OCI-LY7 (cell line): Measurements from ENCODE around the gene PHF19. TPM values are rescaled to one million over a fixed set of nuclear protein-coding genes. Genes with fewer than 3 reads are reported as not detected.

Source experiments
- BruUV-seq: library from RNA; stranded (reverse); fragments of 400-500 nt; replicated peaks from 2 replicates; lab custom pipeline; 2021; lab: Mats Ljungman, UMichigan
- CTCF ChIA-PET: fragments of 300-600 bp; sonication (Branson Sonifier 250); formaldehyde crosslinking; loops from one replicate; lab custom pipeline; 2022; ENCODE audit warnings: antibody characterized with exemption; ENCODE audit not compliant: unreplicated experiment; lab: Charles Lee
- POLR2A ChIA-PET: fragments of 300-600 bp; sonication (Branson Sonifier 250); formaldehyde crosslinking; loops from one replicate; lab custom pipeline; 2022; ENCODE audit warnings: antibody characterized with exemption; lab: Charles Lee
- DNase-seq: peaks from one replicate; pipeline ENCODE4 v3.0.0-alpha.2; 2015; ENCODE audit warnings: low spot score
- H2AFZ ChIP-seq: fragments of 200-600 bp; sonication (generic), shearing (Covaris generic); 2 replicates; pipeline ENCODE4 v1.6.1; 2014; ENCODE audit warnings: mild to moderate bottlenecking, antibody characterized with exemption, low read length, moderate library complexity
- H3K27ac ChIP-seq: fragments of 200-600 bp; sonication (generic); 2 replicates; pipeline ENCODE4 v1.5.1; 2014; ENCODE audit warnings: mixed run types, low read depth, mild to moderate bottlenecking, moderate library complexity, low read length, inconsistent platforms; ENCODE audit not compliant: poor library complexity, severe bottlenecking
- H3K36me3 ChIP-seq: fragments of 200-600 bp; sonication (generic); 2 replicates; pipeline ENCODE4 v1.6.1; 2014; ENCODE audit warnings: mild to moderate bottlenecking, antibody characterized with exemption, low read length, moderate library complexity, mixed read lengths; ENCODE audit not compliant: insufficient read depth
- H3K4me1 ChIP-seq: fragments of 200-600 bp; sonication (generic); 2 replicates; pipeline ENCODE4 v1.5.1; 2014; ENCODE audit warnings: mild to moderate bottlenecking, low read length; ENCODE audit not compliant: insufficient read depth, poor library complexity, severe bottlenecking
- H3K4me2 ChIP-seq: fragments of 200-600 bp; sonication (generic); 2 replicates; pipeline ENCODE4 v1.6.1; 2014; ENCODE audit warnings: mild to moderate bottlenecking, low read length
- H3K4me3 ChIP-seq: fragments of 200-600 bp; sonication (generic); 2 replicates; pipeline ENCODE4 v1.5.1; 2014; ENCODE audit warnings: mild to moderate bottlenecking, low read depth, low read length; ENCODE audit not compliant: poor library complexity, severe bottlenecking
- H3K79me2 ChIP-seq: fragments of 200-600 bp; sonication (generic); 2 replicates; pipeline ENCODE4 v1.6.1; 2016; ENCODE audit warnings: low read depth, mild to moderate bottlenecking, low read length, moderate library complexity, mixed read lengths; ENCODE audit not compliant: insufficient read depth
- H3K9me2 ChIP-seq: fragments of 200-600 bp; sonication (generic); 2 replicates; pipeline ENCODE4 v1.6.1; 2016; ENCODE audit warnings: mild to moderate bottlenecking, low read length, mixed read lengths; ENCODE audit not compliant: insufficient read depth
- H3K9me3 ChIP-seq: fragments of 200-600 bp; sonication (generic); 2 replicates; pipeline ENCODE4 v1.6.1; 2014; ENCODE audit warnings: mild to moderate bottlenecking, mixed run types, low read length, mixed read lengths
- H4K20me1 ChIP-seq: fragments of 200-600 bp; sonication (generic); 2 replicates; pipeline ENCODE4 v1.6.1; 2014; ENCODE audit warnings: mild to moderate bottlenecking, antibody characterized with exemption, low read length, moderate library complexity, mixed read lengths; ENCODE audit not compliant: insufficient read depth
- CTCF ChIP-seq: fragments of 200-600 bp; sonication (generic); conservative IDR thresholded peaks from 2 replicates; pipeline ENCODE4 v1.5.1; 2014; ENCODE audit warnings: mild to moderate bottlenecking, antibody characterized with exemption, low read length, moderate library complexity, mixed read lengths
- EZH2phosphoT487 ChIP-seq: fragments of 200-600 bp; sonication (generic); IDR thresholded peaks from 2 replicates; pipeline ENCODE4 v1.6.1; 2018; ENCODE audit warnings: low read depth, borderline replicate concordance, mild to moderate bottlenecking, mixed run types, antibody characterized with exemption, low read length, moderate library complexity, mixed read lengths
- intact Hi-C: fragments of 100-400 bp; cut with micrococcal nuclease; formaldehyde crosslinking; loops from one replicate; pipeline ENCODE4 v1.10.0; 2022; ENCODE audit not compliant: unreplicated experiment
- total RNA-seq, 2 experiments: library from RNA; depleted of rRNA in 1 of 2; stranded (reverse); fragments of >200 nt in 1 of 2; shearing (Covaris generic) in 1 of 2; gene quantifications; 2 replicates each; pipeline ENCODE4 v1.2.3, GENCODE V29; 2014 to 2022

PHF19 gene
- total RNA-seq, 2 experiments from 2014 or later, result 102 to 214 TPM

GRCh38 chr9:120917929-120918762 lies 41.2 kb upstream of the PHF19 start:
- Histone ChIP-seq H3K27ac (no peak overlapping the region), H3K9me3 (no peaks in the 10 kb centered on the region), H3K4me1 (peaks cover 47% of the 10 kb centered on the region), H3K9me2 (no peaks in the 10 kb centered on the region), H3K79me2 (no peaks in the 10 kb centered on the region), H4K20me1 (no peaks in the 10 kb centered on the region), H2AFZ (no peak overlapping the region), H3K4me2 (no peak overlapping the region), H3K36me3 (peaks cover 37% of the 10 kb centered on the region), H3K4me3 (no peak overlapping the region)
- DNase-seq, result no peak
- intact Hi-C loops, result no loop called here
- ChIA-PET CTCF (interaction anchor here (1.2 to 1.9 kb wide), 2 partner anchors 9 to 11 kb away, joined by 4 to 5 read pairs; no protein-coding TSS in a partner anchor), POLR2A (no interaction called here)
- BruUV-seq, result no TSS peak
- no peak for TF ChIP-seq CTCF
- no peak for TF ChIP-seq EZH2phosphoT487

- TF ChIP-seq EZH2phosphoT487 (no peak), CTCF (no peak)
- Histone ChIP-seq H3K79me2 (no peaks in the 10 kb centered on the region), H3K4me3 (no peak overlapping the region), H3K9me2 (no peaks in the 10 kb centered on the region), H3K36me3 (peaks cover 42% of the 10 kb centered on the region), H3K4me1 (peaks cover 37% of the 10 kb centered on the region), H2AFZ (no peak overlapping the region), H3K27ac (no peak overlapping the region), H4K20me1 (no peaks in the 10 kb centered on the region), H3K9me3 (no peaks in the 10 kb centered on the region), H3K4me2 (no peak overlapping the region)
- no peak for DNase-seq
- CTCF ChIA-PET, result interaction anchor here (0.8 to 1.9 kb wide), 4 partner anchors 10 to 13 kb away, joined by 3 to 5 read pairs (median 4); no protein-coding TSS in a partner anchor
- intact Hi-C loops, result no loop called here
- POLR2A ChIA-PET, result interaction anchor here (0.6 to 2.5 kb wide), 6 partner anchors 8 to 335 kb away, joined by 3 to 15 read pairs (median 5); partner anchors contain the start of gene TRAF1
- BruUV-seq, result no TSS peak
Observed at GRCh38 chr9:120916991-120917880, 40.2 kb upstream of the PHF19 start.
